ENCODE data around the gene LDLRAD3.
A peak's percentile ranks its signal among the peaks of the same experiment; 100 is the strongest.

Gene LDLRAD3

DNA sequence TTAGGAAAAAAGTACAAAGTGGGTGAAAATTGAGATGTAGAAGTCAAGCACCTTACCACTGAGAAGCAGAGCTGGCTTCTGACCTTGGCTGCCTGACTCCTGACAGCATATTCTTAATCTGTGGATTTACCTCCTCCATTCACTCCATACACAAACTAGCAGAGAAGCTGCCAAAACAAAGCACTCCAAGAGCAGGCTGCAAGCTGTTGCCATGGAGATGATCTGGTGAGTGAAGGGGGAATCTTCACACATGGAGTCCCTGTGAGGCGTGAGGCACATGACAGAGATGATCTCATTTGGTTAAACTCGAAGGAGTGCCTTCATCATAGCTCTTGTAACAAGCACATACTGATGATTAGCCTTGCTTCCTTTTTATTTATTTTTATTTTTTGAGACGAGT lies 329.2 kb downstream of the LDLRAD3 start:
- Histone ChIP-seq H3K27me3 (ENCODE audit: insufficient read depth, low read depth, severe bottlenecking) (no peaks in the 10 kb centered on the region), H3K9me3 (ENCODE audit: severe bottlenecking) (no peaks in the 10 kb centered on the region), H3K4me3 (ENCODE audit: low read depth, low read length) (no peak overlapping the region), H3K36me3 (peaks cover 25% of the 10 kb centered on the region), H3K27ac (no peak overlapping the region)
- DNase-seq: peak; percentile 69
- TF ChIP-seq, protein P1, sequence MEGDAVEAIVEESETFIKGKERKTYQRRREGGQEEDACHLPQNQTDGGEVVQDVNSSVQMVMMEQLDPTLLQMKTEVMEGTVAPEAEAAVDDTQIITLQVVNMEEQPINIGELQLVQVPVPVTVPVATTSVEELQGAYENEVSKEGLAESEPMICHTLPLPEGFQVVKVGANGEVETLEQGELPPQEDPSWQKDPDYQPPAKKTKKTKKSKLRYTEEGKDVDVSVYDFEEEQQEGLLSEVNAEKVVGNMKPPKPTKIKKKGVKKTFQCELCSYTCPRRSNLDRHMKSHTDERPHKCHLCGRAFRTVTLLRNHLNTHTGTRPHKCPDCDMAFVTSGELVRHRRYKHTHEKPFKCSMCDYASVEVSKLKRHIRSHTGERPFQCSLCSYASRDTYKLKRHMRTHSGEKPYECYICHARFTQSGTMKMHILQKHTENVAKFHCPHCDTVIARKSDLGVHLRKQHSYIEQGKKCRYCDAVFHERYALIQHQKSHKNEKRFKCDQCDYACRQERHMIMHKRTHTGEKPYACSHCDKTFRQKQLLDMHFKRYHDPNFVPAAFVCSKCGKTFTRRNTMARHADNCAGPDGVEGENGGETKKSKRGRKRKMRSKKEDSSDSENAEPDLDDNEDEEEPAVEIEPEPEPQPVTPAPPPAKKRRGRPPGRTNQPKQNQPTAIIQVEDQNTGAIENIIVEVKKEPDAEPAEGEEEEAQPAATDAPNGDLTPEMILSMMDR (IDR thresholded peaks at IDR 0.05; ENCODE audit: low read depth, low read length): no peak

DNA sequence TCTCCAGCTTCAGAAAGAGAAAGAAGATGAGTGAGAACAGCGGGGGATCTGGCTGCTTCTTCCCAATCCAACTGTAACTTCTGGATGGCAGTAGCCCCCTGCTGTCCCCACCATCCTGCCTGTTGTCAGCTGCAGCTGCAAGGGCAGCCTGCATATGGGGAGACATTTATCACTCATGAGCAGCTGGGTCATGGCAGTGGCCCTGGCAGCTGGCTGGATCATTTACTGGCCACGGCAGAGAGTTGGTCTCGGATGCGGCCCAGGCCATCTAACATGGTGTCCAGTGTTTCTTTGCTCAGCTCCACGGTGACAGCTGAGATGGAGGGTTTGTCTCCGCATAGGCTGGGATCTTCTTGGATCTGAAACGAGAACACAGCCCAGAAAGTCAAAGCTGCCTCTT lies 330.6 kb downstream of the LDLRAD3 start:
- no peak for DNase-seq
- Histone ChIP-seq H3K27ac (no peak overlapping the region), H3K9me3 (ENCODE audit: severe bottlenecking) (no peaks in the 10 kb centered on the region), H3K4me3 (ENCODE audit: low read depth, low read length) (no peak overlapping the region), H3K36me3 (peaks cover 28% of the 10 kb centered on the region), H3K27me3 (ENCODE audit: insufficient read depth, low read depth, severe bottlenecking) (no peaks in the 10 kb centered on the region)
- TF ChIP-seq, protein P1 (IDR thresholded peaks at IDR 0.05; ENCODE audit: low read depth, low read length): no peak

DNA sequence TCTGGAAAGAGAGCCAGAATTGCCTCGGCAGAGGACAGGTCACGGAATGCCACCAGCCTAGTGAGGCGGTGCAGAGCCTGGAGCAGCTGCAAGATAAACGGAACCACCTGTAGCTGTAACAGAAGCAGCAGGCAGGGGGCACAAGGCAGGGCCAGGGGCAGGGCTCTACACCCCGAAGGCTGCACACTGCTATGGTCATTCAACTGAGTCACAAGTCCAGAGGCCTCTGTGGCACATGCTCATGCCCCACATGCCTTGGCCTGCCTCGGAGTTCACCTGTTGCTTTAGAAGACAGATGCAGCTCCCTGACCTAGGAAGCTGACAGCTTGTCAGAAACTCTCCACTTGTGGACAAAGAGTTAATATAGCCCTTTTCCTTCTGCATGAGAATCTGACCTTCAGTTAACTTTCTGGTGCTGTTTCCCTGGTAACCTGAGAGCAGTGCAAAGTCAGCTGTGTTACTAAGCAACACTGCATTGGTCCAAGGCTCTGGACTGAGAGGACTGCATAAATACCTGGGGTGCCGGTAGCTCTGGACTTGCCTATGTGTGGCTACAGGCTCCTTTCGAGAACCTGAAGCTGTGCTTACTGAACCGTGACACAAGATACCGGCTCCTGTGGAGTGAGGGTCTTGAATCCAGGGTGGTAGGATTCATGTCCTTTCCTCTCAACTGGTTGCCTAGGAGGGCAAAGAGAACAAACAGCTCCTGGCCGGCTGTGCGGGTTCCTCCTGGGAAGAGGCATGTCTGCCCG lies 334.8 kb downstream of the LDLRAD3 start:
- H3K36me3 ChIP-seq: peaks cover 10% of the 10 kb centered on the region

DNA sequence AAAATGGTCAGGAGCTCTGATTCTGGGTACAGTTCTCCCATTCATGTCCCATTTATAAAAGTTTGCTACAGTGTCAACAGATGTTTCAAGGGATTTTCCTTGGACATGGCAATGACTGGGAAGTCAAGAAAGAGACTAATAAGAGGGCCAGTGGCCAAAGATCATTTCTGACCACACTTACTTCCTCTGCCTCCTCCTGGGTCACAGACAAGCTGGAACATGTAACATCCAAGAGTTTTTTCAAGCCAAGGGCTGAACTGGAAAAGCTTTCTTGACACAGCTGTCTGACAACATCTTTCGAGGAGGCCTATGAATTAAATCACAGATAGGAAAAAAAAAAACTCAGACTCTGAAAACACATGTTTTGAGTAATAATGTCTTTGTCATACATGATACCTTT lies 336.7 kb downstream of the LDLRAD3 start:
- Histone ChIP-seq H3K27me3 (ENCODE audit: insufficient read depth, low read depth, severe bottlenecking) (no peaks in the 10 kb centered on the region), H3K4me3 (ENCODE audit: low read depth, low read length) (no peak overlapping the region), H3K36me3 (0 out of 2 replicates have a peak, but pooled peaks cover 2% of the 10 kb centered on the region), H3K27ac (no peak overlapping the region), H3K9me3 (ENCODE audit: severe bottlenecking) (no peaks in the 10 kb centered on the region)
- no peak for DNase-seq
- TF ChIP-seq, protein P1 (IDR thresholded peaks at IDR 0.05; ENCODE audit: low read depth, low read length): no peak

More for the DNA sequence above, 334.8 kb downstream of the LDLRAD3 start:
- TF ChIP-seq, protein P1 (IDR thresholded peaks at IDR 0.05; ENCODE audit: low read depth, low read length): no peak
- Histone ChIP-seq H3K4me3 (ENCODE audit: low read depth, low read length) (no peak overlapping the region), H3K9me3 (ENCODE audit: severe bottlenecking) (no peaks in the 10 kb centered on the region), H3K27me3 (ENCODE audit: insufficient read depth, low read depth, severe bottlenecking) (no peaks in the 10 kb centered on the region), H3K27ac (no peak overlapping the region)
- no peak for DNase-seq

All from WERI-Rb-1 (cell line).